K562 (cell line): ENCODE results near the gene EMILIN1. TPM values are rescaled to one million over a fixed set of nuclear protein-coding genes. Genes with fewer than 3 reads are reported as not detected.

Source experiments
- DPF2 ChIP-seq: fragments of 450-650 bp; IDR thresholded peaks from 2 replicates; pipeline ENCODE4 v1.6.1; 2016
- ESRRA ChIP-seq: fragments of 450-650 bp; IDR thresholded peaks from 2 replicates; pipeline ENCODE4 v1.6.1; 2014; ENCODE audit warnings: low read depth, mild to moderate bottlenecking, moderate library complexity, borderline replicate concordance
- NR2C1 ChIP-seq, 2 experiments: fragments of 450-650 bp; IDR thresholded peaks; 2 replicates each; pipeline ENCODE4 v1.6.1; 2017; ENCODE audit warnings: mild to moderate bottlenecking in 2 of 2, antibody characterized with exemption in 1 of 2, inconsistent platforms in 1 of 2, missing compliant biosample characterization in 1 of 2, missing genetic modification characterization in 1 of 2
- PURB ChIP-seq: sonication (generic); formaldehyde crosslinking; IDR thresholded peaks from 2 replicates; pipeline ENCODE4 v1.9.0; 2021; ENCODE audit warnings: low read depth, mild to moderate bottlenecking, missing genetic modification reagents
- SMARCA5 ChIP-seq: fragments of 450-650 bp; IDR thresholded peaks from 2 replicates; pipeline ENCODE4 v1.6.1; 2016
- polyA plus RNA-seq, 8 experiments: library from polyadenylated mRNA; depleted of rRNA in 4 of 8; stranded (reverse) in 5 of 8; unstranded in 3 of 8; fragments of >200 nt; fragmentation: Nextera tagmentation in 2 of 8; fragmentation: Illumina TruSeq in 1 of 8; extraction: Ambion mirVana in 2 of 8; extraction: Trizol in 1 of 8; gene quantifications; 2 replicates each; pipeline versions ENCODE4 v1.2.1 to v1.2.3, GENCODE V29; 2011 to 2014; ENCODE audit warnings: inconsistent platforms in 1 of 8, missing spikeins in 1 of 8
- total RNA-seq, 7 experiments: library from RNA; depleted of rRNA in 6 of 7; stranded (reverse); fragments of >200 nt in 6 of 7; fragmentation: Illumina TruSeq in 2 of 7; extraction: Trizol in 2 of 7; gene quantifications; 2 replicates each; pipeline versions ENCODE4 v1.2.1 to v1.2.3, GENCODE V29; 2011 to 2021; ENCODE audit warnings: low replicate concordance in 1 of 7
- TF ChIP-seq, protein P1 (sequence below), 2 experiments: fragments of 450-650 bp in 1 of 2; sonication (generic) in 1 of 2; formaldehyde crosslinking in 1 of 2; IDR thresholded peaks; 2 replicates each; pipeline versions ENCODE4 v1.7.1 to v1.9.0; 2016 to 2022; ENCODE audit warnings: inconsistent platforms in 1 of 2, mild to moderate bottlenecking in 1 of 2, missing genetic modification reagents in 1 of 2
- TF ChIP-seq, protein P2 (sequence below), 2 experiments: fragments of 250-450 bp in 1 of 2; fragments of 450-650 bp in 1 of 2; sonication (Bioruptor Pico) in 1 of 2; IDR thresholded peaks; 2 replicates each; pipeline versions ENCODE4 v1.6.1 to v1.8.0; 2016 to 2021; ENCODE audit warnings: mild to moderate bottlenecking in 2 of 2, moderate library complexity in 2 of 2, missing compliant biosample characterization in 1 of 2, missing genetic modification characterization in 1 of 2
- TF ChIP-seq, protein P3 (sequence below): fragments of 250-450 bp; sonication (Bioruptor Pico); IDR thresholded peaks from 2 replicates; pipeline ENCODE4 v1.6.1; 2021; ENCODE audit warnings: mild to moderate bottlenecking

The EMILIN1 gene
- total and polyA plus RNA-seq, 9 of the 15 experiments (the other 6 are each of a cell fraction or from before 2014, with no cell fraction given): 0.04 to 2.7 (median 0.54) TPM; not detected in 2

DNA sequence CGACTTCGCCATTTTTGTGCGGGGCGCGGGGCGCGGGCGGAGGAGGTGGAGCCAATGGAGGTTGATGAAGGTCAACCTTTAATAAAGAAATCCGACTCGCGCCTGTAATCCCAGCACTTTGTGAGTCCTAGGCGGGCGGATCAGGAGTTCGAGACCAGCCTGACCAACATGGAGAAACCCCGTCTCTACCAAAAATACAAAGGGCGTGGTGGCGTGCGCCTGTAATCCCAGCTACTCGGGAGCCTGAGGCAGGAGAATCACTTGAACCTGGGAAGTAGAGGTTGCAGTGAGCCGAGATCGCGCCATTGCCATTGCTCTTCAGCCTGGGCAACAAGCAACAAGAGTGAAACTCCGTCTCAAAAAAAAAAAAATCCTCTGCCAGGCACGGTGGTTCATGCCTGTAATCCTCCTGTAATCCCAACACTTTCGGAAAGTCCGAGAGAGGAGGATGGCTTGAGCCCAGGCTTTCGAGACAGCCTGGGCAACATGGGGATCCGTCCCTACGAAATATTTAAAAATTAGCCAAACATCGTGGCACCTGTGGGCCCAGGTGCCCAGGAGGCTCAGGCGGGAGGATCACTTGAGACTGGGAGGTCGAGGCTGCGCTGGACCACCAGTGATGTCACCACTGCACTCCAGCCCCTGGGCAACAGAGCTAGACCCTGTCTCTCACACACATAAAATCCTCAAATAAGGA, 56.5 kb downstream of the EMILIN1 start (continued):
- TF ChIP-seq, protein P1, sequence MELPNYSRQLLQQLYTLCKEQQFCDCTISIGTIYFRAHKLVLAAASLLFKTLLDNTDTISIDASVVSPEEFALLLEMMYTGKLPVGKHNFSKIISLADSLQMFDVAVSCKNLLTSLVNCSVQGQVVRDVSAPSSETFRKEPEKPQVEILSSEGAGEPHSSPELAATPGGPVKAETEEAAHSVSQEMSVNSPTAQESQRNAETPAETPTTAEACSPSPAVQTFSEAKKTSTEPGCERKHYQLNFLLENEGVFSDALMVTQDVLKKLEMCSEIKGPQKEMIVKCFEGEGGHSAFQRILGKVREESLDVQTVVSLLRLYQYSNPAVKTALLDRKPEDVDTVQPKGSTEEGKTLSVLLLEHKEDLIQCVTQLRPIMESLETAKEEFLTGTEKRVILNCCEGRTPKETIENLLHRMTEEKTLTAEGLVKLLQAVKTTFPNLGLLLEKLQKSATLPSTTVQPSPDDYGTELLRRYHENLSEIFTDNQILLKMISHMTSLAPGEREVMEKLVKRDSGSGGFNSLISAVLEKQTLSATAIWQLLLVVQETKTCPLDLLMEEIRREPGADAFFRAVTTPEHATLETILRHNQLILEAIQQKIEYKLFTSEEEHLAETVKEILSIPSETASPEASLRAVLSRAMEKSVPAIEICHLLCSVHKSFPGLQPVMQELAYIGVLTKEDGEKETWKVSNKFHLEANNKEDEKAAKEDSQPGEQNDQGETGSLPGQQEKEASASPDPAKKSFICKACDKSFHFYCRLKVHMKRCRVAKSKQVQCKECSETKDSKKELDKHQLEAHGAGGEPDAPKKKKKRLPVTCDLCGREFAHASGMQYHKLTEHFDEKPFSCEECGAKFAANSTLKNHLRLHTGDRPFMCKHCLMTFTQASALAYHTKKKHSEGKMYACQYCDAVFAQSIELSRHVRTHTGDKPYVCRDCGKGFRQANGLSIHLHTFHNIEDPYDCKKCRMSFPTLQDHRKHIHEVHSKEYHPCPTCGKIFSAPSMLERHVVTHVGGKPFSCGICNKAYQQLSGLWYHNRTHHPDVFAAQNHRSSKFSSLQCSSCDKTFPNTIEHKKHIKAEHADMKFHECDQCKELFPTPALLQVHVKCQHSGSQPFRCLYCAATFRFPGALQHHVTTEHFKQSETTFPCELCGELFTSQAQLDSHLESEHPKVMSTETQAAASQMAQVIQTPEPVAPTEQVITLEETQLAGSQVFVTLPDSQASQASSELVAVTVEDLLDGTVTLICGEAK (IDR thresholded peaks at IDR 0.05): peak; percentile 8; the same call in 1 of the 2 replicates
- TF ChIP-seq, protein P1 (CRISPR knock-in tag; IDR thresholded peaks at IDR 0.05): no peak
- TF ChIP-seq NR2C1 (IDR thresholded peaks at IDR 0.05) (peak; percentile 56), NR2C1 (tag; IDR thresholded peaks at IDR 0.05) (peak; percentile 84), DPF2 (peak; percentile 51; the same call in 1 of the 2 replicates), PURB (CRISPR knock-in tag) (no peak), ESRRA (peak; percentile 94), SMARCA5 (0 out of 2 replicates have a peak, but pooled peaks have one; percentile 34)
- TF ChIP-seq, protein P2, sequence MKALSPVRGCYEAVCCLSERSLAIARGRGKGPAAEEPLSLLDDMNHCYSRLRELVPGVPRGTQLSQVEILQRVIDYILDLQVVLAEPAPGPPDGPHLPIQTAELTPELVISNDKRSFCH (CRISPR knock-in tag; IDR thresholded peaks at IDR 0.05): no peak
- TF ChIP-seq, protein P2 (tag; IDR thresholded peaks at IDR 0.05): peak; percentile 19; the same call in 1 of the 2 replicates
- TF ChIP-seq, protein P3, sequence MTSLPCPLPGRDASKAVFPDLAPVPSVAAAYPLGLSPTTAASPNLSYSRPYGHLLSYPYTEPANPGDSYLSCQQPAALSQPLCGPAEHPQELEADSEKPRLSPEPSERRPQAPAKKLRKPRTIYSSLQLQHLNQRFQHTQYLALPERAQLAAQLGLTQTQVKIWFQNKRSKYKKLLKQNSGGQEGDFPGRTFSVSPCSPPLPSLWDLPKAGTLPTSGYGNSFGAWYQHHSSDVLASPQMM (CRISPR knock-in tag): no peak
